ENCODE measurements around the gene VAMP5. TPM values are rescaled to one million over a fixed set of nuclear protein-coding genes. Genes with fewer than 3 reads are reported as not detected.
"Not testable (repeated sequence)": the region's sequence is repeated elsewhere in the genome, so short reads cannot be mapped to it uniquely, and the experiment has no call there.

The VAMP5 gene
- total RNA-seq, 1 experiment from 2014 or later = not detected

DNA sequence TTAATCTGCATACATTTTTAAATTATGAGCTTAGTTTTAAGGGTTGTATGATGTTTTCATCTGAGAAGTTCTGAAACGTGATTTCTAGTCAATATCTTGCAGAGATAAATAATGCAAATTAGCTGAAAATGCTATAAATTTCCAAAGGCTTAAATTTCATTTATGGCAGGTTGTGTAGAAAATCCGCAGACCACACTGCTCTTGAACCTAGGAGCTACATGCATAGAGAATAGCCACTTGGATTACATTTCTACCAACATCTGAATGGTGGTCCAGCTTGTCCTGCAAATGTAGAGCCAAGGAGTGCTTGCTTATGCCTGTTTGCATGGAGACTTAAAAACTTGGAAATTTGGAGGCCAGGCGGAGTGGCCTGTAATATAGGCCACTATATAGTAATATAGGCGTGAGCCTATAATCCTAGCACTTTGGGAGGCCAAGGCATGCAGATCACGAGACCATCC is 38.4 kb upstream of the VAMP5 start:
- peak in 1 of 2 experiments; percentile 44 for DNase-seq
- Histone ChIP-seq H3K9me3 (replicated peaks) (no peaks in the 10 kb centered on the region), H3K36me3 (peaks cover 84% of the 10 kb centered on the region), H3K4me1 (peaks cover 30% of the 10 kb centered on the region), H3K27ac (no peak overlapping the region), H3K27me3 (peaks cover 6% of the 10 kb centered on the region), H3K4me3 (no peak overlapping the region)

DNA sequence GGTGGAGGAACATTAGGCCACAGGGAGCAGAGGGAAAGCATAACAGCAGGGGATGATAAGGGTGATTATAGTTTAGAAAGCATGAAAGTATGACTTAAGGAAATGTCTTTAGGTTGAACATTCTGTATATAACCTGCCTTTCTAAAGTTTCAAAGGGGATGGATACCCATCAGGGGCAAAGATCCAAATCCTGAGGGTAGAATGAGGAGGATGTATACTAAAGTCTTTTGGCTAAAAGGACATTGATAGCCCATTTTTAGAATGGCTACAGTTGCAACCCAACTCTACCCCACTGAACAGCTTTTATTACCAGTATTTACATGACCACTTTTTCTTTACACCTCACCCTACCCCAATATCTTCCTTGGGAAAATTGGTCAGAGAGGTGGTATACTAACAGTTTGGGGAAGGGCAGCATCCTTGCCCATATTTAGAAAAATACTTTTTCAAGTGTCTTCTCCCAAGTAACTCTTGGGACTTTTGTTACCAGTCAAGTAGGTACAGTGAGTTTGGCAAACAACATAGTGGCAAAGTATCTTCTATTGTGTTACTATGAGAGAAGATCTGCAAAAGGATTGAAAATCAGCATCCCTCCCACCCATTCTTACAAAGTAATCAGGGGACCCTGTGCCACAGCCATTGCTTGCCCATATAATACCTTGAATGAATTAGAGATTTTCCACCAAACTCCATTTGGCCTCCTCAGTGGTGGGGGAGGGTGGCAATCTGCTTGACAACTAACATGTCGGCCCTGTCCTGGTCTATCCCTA is 37.0 kb upstream of the VAMP5 start:
- Histone ChIP-seq H3K27me3 (peaks cover 6% of the 10 kb centered on the region), H3K4me1 (peaks cover 20% of the 10 kb centered on the region), H3K27ac (no peak overlapping the region; the same call in 1 of the 2 replicates), H3K4me3 (no peak overlapping the region), H3K9me3 (replicated peaks) (no peaks in the 10 kb centered on the region), H3K36me3 (peaks cover 83% of the 10 kb centered on the region)
- DNase-seq = no peak

DNA sequence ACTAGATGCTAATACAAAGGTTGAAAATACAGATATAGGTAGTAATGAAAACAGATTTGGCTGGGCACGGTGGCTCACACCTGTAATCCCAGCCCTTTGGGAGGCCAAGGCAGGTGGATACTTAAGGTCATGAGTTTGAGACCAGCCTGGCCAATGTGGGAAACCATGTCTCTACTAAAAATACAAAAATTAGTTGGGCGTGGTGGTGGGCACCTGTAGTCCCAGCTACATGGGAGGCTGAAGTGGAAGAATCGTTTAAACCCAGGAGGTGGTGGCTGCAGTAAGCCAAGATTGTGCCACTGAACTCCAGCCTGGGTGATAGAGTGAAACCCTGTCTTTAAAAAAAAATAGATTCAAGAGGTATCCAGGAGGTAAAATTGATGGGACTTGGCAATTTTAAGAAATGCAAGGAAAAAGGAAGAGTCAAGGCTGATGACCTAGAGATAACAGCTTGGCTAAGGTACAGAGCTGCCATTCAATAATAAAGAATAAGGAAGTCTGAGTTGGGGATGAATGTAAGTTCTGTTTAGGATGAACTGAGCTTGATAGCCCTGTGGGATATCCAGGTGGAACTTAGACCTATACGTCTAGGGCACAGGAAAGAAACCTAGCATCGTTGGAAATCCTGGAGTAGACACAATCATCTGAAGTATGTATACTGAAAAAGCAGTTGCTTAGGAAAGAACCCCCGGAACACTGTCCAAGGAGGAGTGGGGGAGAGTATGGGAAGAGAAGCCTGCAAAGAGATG is 36.2 kb upstream of the VAMP5 start:
- Histone ChIP-seq H3K36me3 (peaks cover 80% of the 10 kb centered on the region), H3K4me3 (no peak overlapping the region), H3K9me3 (replicated peaks) (no peaks in the 10 kb centered on the region), H3K4me1 (peaks cover 18% of the 10 kb centered on the region), H3K27ac (no peak overlapping the region), H3K27me3 (peaks cover 6% of the 10 kb centered on the region)
- DNase-seq = no peak

DNA sequence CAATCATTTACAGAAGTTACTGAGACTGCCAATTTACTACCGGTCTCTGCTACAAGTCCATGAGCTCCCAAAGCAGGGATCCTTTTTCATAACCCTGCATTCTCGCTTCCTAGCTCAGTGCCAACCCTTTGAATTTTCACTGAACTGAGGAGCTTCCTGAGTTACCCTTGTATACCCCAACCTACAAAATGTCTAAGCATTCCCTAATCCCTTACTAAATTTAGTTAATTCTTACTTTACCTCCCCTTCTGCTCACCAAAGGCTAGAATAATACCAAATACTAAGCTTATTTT is 35.7 kb upstream of the VAMP5 start:
- Histone ChIP-seq H3K4me1 (peaks cover 18% of the 10 kb centered on the region), H3K9me3 (replicated peaks) (no peaks in the 10 kb centered on the region), H3K27me3 (peaks cover 6% of the 10 kb centered on the region), H3K27ac (no peak overlapping the region), H3K36me3 (peaks cover 75% of the 10 kb centered on the region), H3K4me3 (no peak overlapping the region)
- DNase-seq = no peak

DNA sequence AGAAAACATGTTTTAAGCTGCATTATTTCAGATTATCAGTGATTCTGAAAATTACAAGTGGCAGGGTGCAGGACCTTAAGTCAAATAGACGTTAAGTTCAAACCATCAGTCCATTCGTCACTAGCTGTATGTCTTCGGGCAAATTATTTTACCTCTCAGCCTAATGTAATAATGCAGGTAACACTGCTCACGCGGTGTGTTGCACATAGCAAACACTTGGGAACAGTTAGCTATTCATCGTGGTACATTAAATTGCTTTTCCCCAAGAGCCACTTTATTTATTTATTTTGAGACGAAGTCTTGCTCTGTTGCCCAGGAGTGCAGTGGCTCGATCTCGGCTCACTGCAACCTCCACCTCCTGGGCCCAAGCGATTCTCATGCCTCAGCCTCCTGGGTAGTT is 35.1 kb upstream of the VAMP5 start:
- no peak for DNase-seq
- H3K36me3 ChIP-seq = peaks cover 74% of the 10 kb centered on the region
- peaks cover 6% of the 10 kb centered on the region for H3K27me3 ChIP-seq
- no peak overlapping the region for H3K27ac ChIP-seq
- H3K9me3 ChIP-seq (replicated peaks) = no peaks in the 10 kb centered on the region
- no peak overlapping the region for H3K4me3 ChIP-seq
- peaks cover 18% of the 10 kb centered on the region for H3K4me1 ChIP-seq

DNA sequence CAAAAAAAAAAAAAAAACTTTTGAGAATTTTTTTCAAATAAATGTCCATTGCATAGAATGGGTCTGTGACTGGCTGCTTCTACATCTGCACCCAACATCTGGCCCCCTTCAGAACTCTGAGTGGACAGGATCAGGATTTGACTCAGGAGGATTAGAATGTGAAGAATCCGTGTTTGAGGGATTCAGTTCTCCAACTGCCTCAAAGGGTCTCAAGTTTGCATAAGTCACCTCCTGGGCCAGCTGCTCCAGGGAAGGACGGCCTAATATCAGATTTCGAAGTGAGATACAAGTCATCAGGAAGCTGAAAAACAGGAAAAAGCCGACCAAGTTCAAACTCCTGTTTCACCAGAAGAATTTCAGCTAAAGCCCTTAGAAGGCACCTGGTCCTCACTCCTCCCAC is 34.4 kb upstream of the VAMP5 start:
- peak; percentile 71 to 83 for DNase-seq

DNA sequence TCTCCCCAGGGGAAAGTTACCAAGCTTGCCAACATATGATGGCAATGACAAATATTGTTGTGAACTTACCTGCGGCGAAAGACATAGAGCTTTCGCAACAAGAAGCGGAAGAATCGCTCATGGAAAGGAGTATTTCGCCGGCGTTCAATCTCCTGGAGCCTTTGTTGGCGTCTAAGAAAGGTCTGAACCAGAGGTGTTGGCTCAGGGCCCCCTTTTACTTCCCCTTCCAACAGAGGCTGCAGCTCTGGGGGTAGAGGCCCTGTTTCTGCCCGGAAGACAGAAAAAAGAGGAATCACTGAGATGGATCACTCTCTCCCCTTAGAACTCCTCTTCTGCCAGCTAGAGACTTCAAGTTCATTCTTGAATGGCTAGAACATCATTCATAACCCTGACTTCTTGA is 33.7 kb upstream of the VAMP5 start:
- no peak for DNase-seq
- Histone ChIP-seq H3K27me3 (peaks cover 6% of the 10 kb centered on the region), H3K27ac (no peak overlapping the region), H3K36me3 (peaks cover 64% of the 10 kb centered on the region), H3K4me3 (no peak overlapping the region), H3K4me1 (peaks cover 18% of the 10 kb centered on the region), H3K9me3 (replicated peaks) (no peaks in the 10 kb centered on the region)

More for the DNA sequence above, 34.4 kb upstream of the VAMP5 start:
- H3K4me3 ChIP-seq = no peak overlapping the region
- H3K27ac ChIP-seq = peak overlapping the region; percentile 10; the same call in 1 of the 2 replicates
- H3K9me3 ChIP-seq (replicated peaks) = no peaks in the 10 kb centered on the region
- H3K4me1 ChIP-seq = peaks cover 18% of the 10 kb centered on the region
- peaks cover 70% of the 10 kb centered on the region for H3K36me3 ChIP-seq
- H3K27me3 ChIP-seq = peaks cover 6% of the 10 kb centered on the region

DNA sequence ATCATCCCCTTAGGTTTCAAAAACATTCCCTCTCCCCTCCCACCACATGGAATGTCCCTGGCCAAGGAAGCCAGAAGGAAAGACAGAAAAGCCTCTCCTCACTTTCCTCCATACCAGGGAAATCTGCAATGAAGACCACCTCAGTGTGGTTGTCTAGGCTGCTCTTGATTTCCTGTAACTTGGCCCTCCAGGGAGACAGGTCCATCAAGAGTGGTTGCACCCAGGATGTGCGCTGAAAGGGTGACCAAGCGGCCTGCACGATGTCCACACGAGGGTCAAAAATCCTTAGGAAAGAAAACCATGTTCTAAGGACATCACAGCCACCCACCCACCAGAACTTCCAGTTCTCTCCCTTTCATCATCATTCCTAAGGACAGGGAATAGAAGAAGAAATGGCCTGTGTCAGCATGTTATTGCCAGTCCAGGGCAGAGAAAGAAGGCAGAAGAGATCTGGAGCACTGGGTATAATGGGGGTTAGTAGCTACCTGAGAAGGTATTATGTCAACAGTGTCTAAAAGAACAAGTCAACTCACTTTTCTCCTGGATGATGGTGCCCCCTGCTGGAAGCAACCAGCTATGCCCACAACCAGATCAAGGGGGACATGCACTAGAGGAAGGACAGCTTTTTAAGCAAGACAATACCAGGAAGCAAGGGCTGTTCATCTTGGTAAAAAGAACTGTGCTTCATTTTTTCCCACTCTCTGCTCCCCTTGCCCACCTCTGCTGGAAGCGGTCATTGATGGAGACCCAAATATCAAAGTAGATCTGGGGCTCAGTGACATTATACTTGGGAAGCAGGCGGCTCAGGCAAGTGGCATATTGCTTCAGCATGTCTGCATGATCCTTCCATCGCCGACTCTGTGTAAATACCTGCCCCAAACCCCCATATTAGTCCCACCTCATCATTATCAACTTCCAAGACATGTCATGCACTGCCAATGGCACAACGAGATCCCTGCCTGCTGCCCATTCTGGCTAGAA is 32.2 kb upstream of the VAMP5 start:
- Histone ChIP-seq H3K27ac (no peak overlapping the region), H3K36me3 (peaks cover 49% of the 10 kb centered on the region)
- peak; percentile 78 to 92 for DNase-seq

DNA sequence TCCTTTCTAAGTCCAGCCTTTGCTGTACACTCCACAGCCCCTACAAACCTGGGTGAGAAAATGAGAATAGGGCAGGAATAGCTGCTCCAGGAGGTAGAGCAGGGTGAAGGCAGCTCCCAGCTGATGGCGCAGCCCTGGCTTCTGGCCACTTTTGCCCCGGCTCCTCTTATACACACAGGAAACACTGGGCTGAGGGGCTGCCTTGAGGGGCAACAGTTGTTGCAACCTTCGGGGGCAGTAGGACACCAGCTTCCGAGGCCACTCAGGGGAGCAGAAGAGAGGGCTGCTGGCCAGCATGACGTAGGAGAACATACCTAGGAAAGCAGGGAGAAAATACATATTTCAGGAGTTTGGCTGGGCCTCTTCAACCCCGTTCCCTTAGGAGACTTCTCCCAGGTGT is 31.0 kb upstream of the VAMP5 start:
- H3K36me3 ChIP-seq = peaks cover 42% of the 10 kb centered on the region
- no peaks in the 10 kb centered on the region for H3K27me3 ChIP-seq
- H3K4me1 ChIP-seq = peaks cover 18% of the 10 kb centered on the region
- no peak overlapping the region for H3K4me3 ChIP-seq
- DNase-seq = no peak
- no peak overlapping the region for H3K27ac ChIP-seq
- H3K9me3 ChIP-seq (replicated peaks) = no peaks in the 10 kb centered on the region

More for the DNA sequence above, 32.2 kb upstream of the VAMP5 start:
- Histone ChIP-seq H3K9me3 (replicated peaks) (no peaks in the 10 kb centered on the region), H3K4me3 (no peak overlapping the region), H3K27me3 (no peaks in the 10 kb centered on the region; the same call in 1 of the 2 replicates), H3K4me1 (peaks cover 18% of the 10 kb centered on the region)

DNA sequence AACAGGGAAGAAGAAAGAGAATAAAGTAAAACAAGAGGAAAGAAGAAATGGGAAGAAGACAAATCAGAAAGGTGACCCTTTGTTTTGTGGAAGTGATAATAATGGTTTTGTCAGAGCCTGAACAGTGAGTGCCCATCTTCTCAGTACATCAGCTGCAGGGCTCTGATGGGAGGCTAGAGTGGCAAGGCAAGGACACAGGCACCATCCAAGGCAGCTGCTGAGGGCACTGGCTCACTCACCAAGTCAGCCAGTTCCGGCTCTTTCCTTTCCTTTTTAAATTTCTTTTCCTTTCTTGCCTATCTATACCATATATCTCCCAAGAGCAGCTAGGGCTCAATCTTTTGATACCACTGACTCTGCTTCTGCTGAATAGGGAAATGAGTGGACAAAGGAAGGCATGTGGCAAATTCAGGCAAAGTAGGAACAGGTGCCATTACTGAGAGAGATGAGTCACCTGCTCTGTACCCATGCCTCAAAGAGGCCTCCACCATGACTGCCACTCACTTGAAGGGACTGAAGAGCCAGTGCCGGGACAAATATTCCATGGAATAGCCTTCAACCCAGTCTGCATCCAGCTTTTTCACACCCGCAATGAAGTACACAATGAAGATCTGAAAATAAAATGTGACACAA is 29.1 kb upstream of the VAMP5 start:
- H3K27ac ChIP-seq = peak overlapping the region; percentile 26; the same call in 1 of the 2 replicates
- H3K4me3 ChIP-seq = no peak overlapping the region
- H3K9me3 ChIP-seq (replicated peaks) = no peaks in the 10 kb centered on the region
- peaks cover 5% of the 10 kb centered on the region for H3K4me1 ChIP-seq
- DNase-seq = peak in 1 of 2 experiments; percentile 42
- peaks cover 42% of the 10 kb centered on the region for H3K36me3 ChIP-seq
- no peaks in the 10 kb centered on the region for H3K27me3 ChIP-seq

DNA sequence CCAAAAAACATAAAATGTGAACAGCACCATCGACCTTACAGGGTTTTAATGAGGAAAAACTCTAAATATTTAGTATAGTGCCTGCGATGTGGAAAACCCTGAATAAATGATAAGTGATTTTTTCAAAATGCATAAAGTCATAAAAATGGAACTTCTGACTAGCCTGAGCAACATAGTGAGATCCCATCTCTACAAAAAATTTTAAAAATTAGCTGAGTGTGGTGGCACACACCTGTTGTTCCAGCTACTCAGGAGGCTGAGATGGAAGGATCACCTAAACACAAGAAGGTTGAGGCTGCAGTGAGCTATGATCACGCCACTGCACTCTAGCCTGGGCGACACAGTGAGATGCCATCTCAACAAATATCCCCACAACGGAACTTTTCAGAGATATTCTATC is 27.1 kb upstream of the VAMP5 start:
- Histone ChIP-seq H3K9me3 (replicated peaks) (no peaks in the 10 kb centered on the region), H3K4me3 (no peak overlapping the region), H3K36me3 (peaks cover 25% of the 10 kb centered on the region), H3K27me3 (no peaks in the 10 kb centered on the region), H3K27ac (no peak overlapping the region), H3K4me1 (no peaks in the 10 kb centered on the region)
- no peak for DNase-seq

DNA sequence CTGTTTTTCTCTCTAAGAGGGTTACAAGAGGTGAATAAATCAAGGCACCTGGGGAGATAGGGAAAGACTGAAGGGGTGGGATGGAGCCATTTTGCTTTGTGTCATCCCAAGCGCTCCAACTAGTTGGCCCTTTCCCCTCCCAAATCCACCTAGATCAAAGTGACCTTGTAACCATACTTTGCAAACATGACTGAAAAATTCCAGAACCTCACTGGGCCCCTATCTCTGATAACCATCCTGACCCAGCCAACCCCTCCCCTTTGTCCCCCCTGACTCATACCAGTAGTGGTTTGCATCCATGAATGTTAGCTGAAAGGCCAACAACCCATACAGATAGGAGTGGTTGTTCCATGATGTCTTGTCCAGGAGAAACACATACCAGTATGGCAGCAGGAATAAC is 26.1 kb upstream of the VAMP5 start:
- Histone ChIP-seq H3K4me1 (no peaks in the 10 kb centered on the region), H3K36me3 (peaks cover 19% of the 10 kb centered on the region), H3K9me3 (replicated peaks) (no peaks in the 10 kb centered on the region), H3K4me3 (no peak overlapping the region), H3K27ac (no peak overlapping the region), H3K27me3 (no peaks in the 10 kb centered on the region)
- no peak for DNase-seq

DNA sequence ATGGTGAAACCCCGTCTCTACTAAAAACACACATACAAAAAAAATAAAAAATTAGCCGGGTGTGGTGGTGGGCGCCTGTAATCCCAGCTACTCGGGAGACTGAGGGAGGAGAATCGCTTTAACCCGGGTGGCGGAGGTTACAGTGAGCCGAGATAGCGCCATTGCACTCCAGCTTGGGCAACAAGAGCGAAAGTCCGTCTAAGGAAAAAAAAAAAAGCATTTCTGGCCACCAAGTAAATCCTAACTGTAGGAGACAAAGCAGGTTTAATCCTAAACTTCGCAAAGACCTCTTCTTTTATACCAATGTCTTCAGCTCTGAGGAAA is 23.9 kb upstream of the VAMP5 start:
- not testable (repeated sequence) for H3K4me1 ChIP-seq; H3K9me3 ChIP-seq (replicated peaks); H3K27ac ChIP-seq; DNase-seq; H3K27me3 ChIP-seq
- peaks cover 12% of the 10 kb centered on the region; the same call in 1 of the 2 replicates for H3K36me3 ChIP-seq
- peak overlapping the region; percentile 73 for H3K4me3 ChIP-seq

DNA sequence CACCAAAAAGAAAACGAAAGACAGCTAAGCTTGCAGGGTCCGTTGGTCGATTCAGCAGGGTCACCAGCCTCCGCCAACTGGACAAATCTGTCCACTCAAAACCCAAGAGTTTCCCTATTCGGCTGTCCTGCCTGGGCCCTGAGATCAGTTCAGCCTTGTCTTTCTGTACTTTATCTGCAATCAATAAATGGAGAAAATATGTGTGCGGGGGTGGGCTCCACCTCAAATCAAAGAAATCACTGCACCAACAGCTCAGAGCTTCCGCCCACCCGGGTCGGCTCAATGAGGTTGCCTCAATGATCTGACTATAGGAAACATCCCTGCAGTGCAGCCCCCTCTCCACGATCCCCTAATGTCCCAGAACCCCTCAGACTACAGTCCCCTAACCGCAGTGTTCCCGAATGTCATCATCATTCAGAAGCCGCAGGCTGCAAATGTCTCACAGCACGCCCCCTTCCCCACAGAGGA is 23.4 kb upstream of the VAMP5 start:
- DNase-seq = no peak
- Histone ChIP-seq H3K4me3 (peak overlapping the region; percentile 73), H3K36me3 (peaks cover 12% of the 10 kb centered on the region; the same call in 1 of the 2 replicates), H3K27me3 (no peaks in the 10 kb centered on the region), H3K4me1 (no peaks in the 10 kb centered on the region), H3K9me3 (replicated peaks) (no peaks in the 10 kb centered on the region), H3K27ac (peak overlapping the region; percentile 65; the same call in 1 of the 2 replicates)

Measured in SJCRH30 (cell line).